NCI-H146 treated with DMSO at 0.1 percent for 48 hours (cell line): ENCODE results near the gene IFNL2.
"Not testable (repeated sequence)": the region's sequence is repeated elsewhere in the genome, so short reads cannot be mapped to it uniquely, and the experiment has no call there.

Experiments
- DNase-seq: peaks from one replicate; lab custom pipeline; 2025; ENCODE audit not compliant: unreplicated experiment; lab: John Stamatoyannopoulos, UW

The IFNL2 gene

GRCh38 chr19:39252458-39252857, 15.7 kb upstream of the IFNL2 start:
- no peak for DNase-seq

- no peak for DNase-seq
Observed at GRCh38 chr19:39253374-39254149, 14.6 kb upstream of the IFNL2 start.

GRCh38 chr19:39254531-39255345, 13.5 kb upstream of the IFNL2 start:
- no peak for DNase-seq

- DNase-seq: no peak
Observed at GRCh38 chr19:39257227-39257626, 11.0 kb upstream of the IFNL2 start.

- DNase-seq: no peak
Observed at GRCh38 chr19:39261704-39262103, 6.5 kb upstream of the IFNL2 start.

GRCh38 chr19:39262496-39262895, 5.7 kb upstream of the IFNL2 start:
- no peak for DNase-seq

- DNase-seq: no peak
Observed at GRCh38 chr19:39263912-39264305, 4.3 kb upstream of the IFNL2 start.

GRCh38 chr19:39264306-39265290, 3.6 kb upstream of the IFNL2 start:
- DNase-seq: no peak

- no peak for DNase-seq
Observed at GRCh38 chr19:39265321-39265916, 2.8 kb upstream of the IFNL2 start.

- DNase-seq: not testable (repeated sequence)
Observed at GRCh38 chr19:39268531-39269223, 481 bp downstream of the IFNL2 start.

GRCh38 chr19:39269369-39269768, 1.2 kb downstream of the IFNL2 start:
- not testable (repeated sequence) for DNase-seq

GRCh38 chr19:39270036-39270871, 2.1 kb downstream of the IFNL2 start:
- DNase-seq: no peak

- not testable (repeated sequence) for DNase-seq
Observed at GRCh38 chr19:39273859-39274258, 5.7 kb downstream of the IFNL2 start.

GRCh38 chr19:39275578-39275977, 7.4 kb downstream of the IFNL2 start:
- no peak for DNase-seq

- no peak for DNase-seq
Observed at GRCh38 chr19:39276740-39277139, 8.5 kb downstream of the IFNL2 start.

GRCh38 chr19:39277598-39277997, 9.4 kb downstream of the IFNL2 start:
- DNase-seq: no peak

GRCh38 chr19:39282021-39282420, 13.8 kb downstream of the IFNL2 start:
- no peak for DNase-seq

- no peak for DNase-seq
Observed at GRCh38 chr19:39284032-39284431, 15.8 kb downstream of the IFNL2 start.

GRCh38 chr19:39293394-39293793, 25.2 kb downstream of the IFNL2 start:
- DNase-seq: no peak
